Mesenteric fat pad (tissue), 1 donor: ENCODE measurements around the gene PAEP. TPM values are rescaled to one million over a fixed set of nuclear protein-coding genes. Genes with fewer than 3 reads are reported as not detected.
A peak's percentile ranks its signal among the peaks of the same experiment; 100 is the strongest.

Source experiments
- DNase-seq: peaks from one replicate; pipeline ENCODE4 v3.0.0-alpha.2; 2020; ENCODE audit warnings: low spot score
- total RNA-seq: library from RNA; stranded (reverse); fragmentation: NEBNext Ultra II Directional; extraction: Animal tissue kit (Norgen Biotek cat#: 25700); gene quantifications from one replicate; pipeline ENCODE4 v1.2.1, GENCODE V29; 2021
- donor health status: DM: yes; HTN: yes; CAD: no.

PAEP gene
- total RNA-seq, 1 donor from 2014 or later = not detected

- no peak for DNase-seq
Observed at GRCh38 chr9:135574943-135575342, 13.4 kb downstream of the PAEP start.

- DNase-seq = peak; percentile 78
Observed at GRCh38 chr9:135575995-135576631, 14.6 kb downstream of the PAEP start.

GRCh38 chr9:135577256-135577655 lies 15.7 kb downstream of the PAEP start:
- DNase-seq = peak; percentile 72

- DNase-seq = no peak
Observed at GRCh38 chr9:135579356-135579755, 17.8 kb downstream of the PAEP start.

GRCh38 chr9:135579889-135580660 lies 18.5 kb downstream of the PAEP start:
- DNase-seq = no peak

GRCh38 chr9:135580664-135581380 lies 19.3 kb downstream of the PAEP start:
- DNase-seq = no peak

GRCh38 chr9:135581636-135582426 lies 20.3 kb downstream of the PAEP start:
- no peak for DNase-seq

GRCh38 chr9:135582541-135582940 lies 21.0 kb downstream of the PAEP start:
- DNase-seq = no peak

GRCh38 chr9:135582966-135583687 lies 21.6 kb downstream of the PAEP start:
- DNase-seq = peak; percentile 79

- peak; percentile 87 for DNase-seq
Observed at GRCh38 chr9:135583688-135584011, 22.1 kb downstream of the PAEP start.

- no peak for DNase-seq
Observed at GRCh38 chr9:135584371-135584770, 22.8 kb downstream of the PAEP start.

- DNase-seq = no peak
Observed at GRCh38 chr9:135584934-135585333, 23.4 kb downstream of the PAEP start.

- no peak for DNase-seq
Observed at GRCh38 chr9:135586601-135587109, 25.1 kb downstream of the PAEP start.

GRCh38 chr9:135587658-135588057 lies 26.1 kb downstream of the PAEP start:
- DNase-seq = no peak

- no peak for DNase-seq
Observed at GRCh38 chr9:135588371-135588770, 26.8 kb downstream of the PAEP start.

GRCh38 chr9:135588886-135589595 lies 27.5 kb downstream of the PAEP start:
- DNase-seq = peak; percentile 86

- peak; percentile 82 for DNase-seq
Observed at GRCh38 chr9:135589596-135590485, 28.3 kb downstream of the PAEP start.

- DNase-seq = no peak
Observed at GRCh38 chr9:135590486-135591079, 29.0 kb downstream of the PAEP start.
